Calu3 (cell line): ENCODE measurements around the gene DMRT2. TPM values are rescaled to one million over a fixed set of nuclear protein-coding genes. Genes with fewer than 3 reads are reported as not detected.

Experiments
- BruUV-seq: library from RNA; stranded (reverse); fragments of 400-500 nt; replicated peaks from 2 replicates; lab custom pipeline; 2021; lab: Mats Ljungman, UMichigan
- CTCF ChIA-PET: fragments of 300-600 bp; sonication (Branson Sonifier 250); formaldehyde crosslinking; loops from one replicate; lab custom pipeline; 2022; ENCODE audit warnings: antibody characterized with exemption; lab: Charles Lee
- DNase-seq: peaks from one replicate; pipeline ENCODE4 v3.0.0; 2022
- H3K27ac Mint-ChIP-seq: one replicate; pipeline ENCODE4 v1.8.0; 2022; ENCODE audit warnings: mixed read lengths; ENCODE audit not compliant: unreplicated experiment
- H3K27me3 Mint-ChIP-seq: one replicate; pipeline ENCODE4 v1.8.0; 2022; ENCODE audit warnings: mixed read lengths; ENCODE audit not compliant: unreplicated experiment
- H3K36me3 Mint-ChIP-seq: one replicate; pipeline ENCODE4 v1.8.0; 2022; ENCODE audit warnings: mild to moderate bottlenecking, moderate library complexity, mixed read lengths; ENCODE audit not compliant: insufficient read depth, unreplicated experiment
- H3K4me1 Mint-ChIP-seq: one replicate; pipeline ENCODE4 v1.8.0; 2022; ENCODE audit warnings: mild to moderate bottlenecking, low read depth, mixed read lengths; ENCODE audit not compliant: unreplicated experiment
- H3K4me3 Mint-ChIP-seq: one replicate; pipeline ENCODE4 v1.8.0; 2022; ENCODE audit warnings: mild to moderate bottlenecking, low read depth, moderate library complexity, mixed read lengths; ENCODE audit not compliant: unreplicated experiment
- H3K9me3 Mint-ChIP-seq: one replicate; pipeline ENCODE4 v1.8.0; 2022; ENCODE audit warnings: low read depth, mixed read lengths; ENCODE audit not compliant: unreplicated experiment
- CTCF ChIP-seq: fragments of 200-600 bp; IDR thresholded peaks from one replicate; pipeline ENCODE4 v1.8.0; 2022; ENCODE audit warnings: antibody characterized with exemption; ENCODE audit not compliant: unreplicated experiment
- intact Hi-C: fragments of 100-400 bp; cut with micrococcal nuclease; formaldehyde crosslinking; loops from one replicate; pipeline ENCODE4 v1.10.0; 2022; ENCODE audit not compliant: unreplicated experiment
- total RNA-seq: library from RNA; stranded (reverse); gene quantifications from 2 replicates; pipeline ENCODE4 v1.2.3, GENCODE V29; 2022

The DMRT2 gene
- total RNA-seq, 1 experiment from 2014 or later: not detected

- H3K4me3 Mint-ChIP-seq: peak overlapping the region; percentile 75
- no peaks in the 10 kb centered on the region for H3K9me3 Mint-ChIP-seq
- H3K27ac Mint-ChIP-seq: no peak overlapping the region
- TF ChIP-seq CTCF: no peak
- no peak for DNase-seq
- H3K36me3 Mint-ChIP-seq: peaks cover 19% of the 10 kb centered on the region
- CTCF ChIA-PET: no interaction called here
- H3K4me1 Mint-ChIP-seq: peaks cover 13% of the 10 kb centered on the region
- BruUV-seq: no TSS peak
- intact Hi-C loops: no loop called here
- peaks cover 28% of the 10 kb centered on the region for H3K27me3 Mint-ChIP-seq
Measured at GRCh38 chr9:1046639-1047572, 3.3 kb upstream of the DMRT2 start.

- H3K4me1 Mint-ChIP-seq: peaks cover 13% of the 10 kb centered on the region
- TF ChIP-seq CTCF: no peak
- CTCF ChIA-PET: no interaction called here
- H3K4me3 Mint-ChIP-seq: peak overlapping the region; percentile 75
- H3K27ac Mint-ChIP-seq: no peak overlapping the region
- peaks cover 19% of the 10 kb centered on the region for H3K36me3 Mint-ChIP-seq
- peaks cover 28% of the 10 kb centered on the region for H3K27me3 Mint-ChIP-seq
- intact Hi-C loops: no loop called here
- no TSS peak for BruUV-seq
- no peaks in the 10 kb centered on the region for H3K9me3 Mint-ChIP-seq
- DNase-seq: no peak
Measured at GRCh38 chr9:1047591-1048230, 2.4 kb upstream of the DMRT2 start.

- Mint-ChIP-seq H3K27me3 (peaks cover 28% of the 10 kb centered on the region), H3K4me1 (peaks cover 13% of the 10 kb centered on the region), H3K27ac (no peak overlapping the region), H3K9me3 (no peaks in the 10 kb centered on the region), H3K4me3 (peak overlapping the region; percentile 75), H3K36me3 (peaks cover 19% of the 10 kb centered on the region)
- no peak for TF ChIP-seq CTCF
- no peak for DNase-seq
- CTCF ChIA-PET: no interaction called here
- BruUV-seq: no TSS peak
- intact Hi-C loops: no loop called here
Measured at GRCh38 chr9:1048231-1048619, 1.9 kb upstream of the DMRT2 start.

GRCh38 chr9:1048811-1049210 is 1.3 kb upstream of the DMRT2 start:
- CTCF ChIA-PET: no interaction called here
- Mint-ChIP-seq H3K27me3 (peaks cover 28% of the 10 kb centered on the region), H3K9me3 (no peaks in the 10 kb centered on the region), H3K4me3 (no peak overlapping the region), H3K27ac (no peak overlapping the region), H3K4me1 (peaks cover 13% of the 10 kb centered on the region), H3K36me3 (peaks cover 19% of the 10 kb centered on the region)
- intact Hi-C loops: no loop called here
- no TSS peak for BruUV-seq
- no peak for TF ChIP-seq CTCF
- DNase-seq: no peak
